ENCODE measurements around the gene PCSK7.
"Not testable (repeated sequence)": the region's sequence is repeated elsewhere in the genome, so short reads cannot be mapped to it uniquely, and the experiment has no call there.

PCSK7 gene

GRCh38 chr11:117231842-117232091 lies at the start of gene PCSK7:
Gene PCSK7 (minus strand): TSS chr11:117232073. CDS start chr11:117229844, 2,229 bp downstream.
- DNase-seq: no peak

GRCh38 chr11:117281159-117281558 lies 49.3 kb upstream of the PCSK7 start:
- no peak for DNase-seq

GRCh38 chr11:117279711-117280376 lies 48.0 kb upstream of the PCSK7 start:
- DNase-seq: no peak

- DNase-seq: no peak
These were observed 46.5 kb upstream of the PCSK7 start for GRCh38 chr11:117278347-117278746.

GRCh38 chr11:117273550-117274289 lies 41.8 kb upstream of the PCSK7 start:
- no peak for DNase-seq

GRCh38 chr11:117272175-117272574 lies 40.3 kb upstream of the PCSK7 start:
- DNase-seq: peak; percentile 43

GRCh38 chr11:117271208-117271607 lies 39.3 kb upstream of the PCSK7 start:
- no peak for DNase-seq

GRCh38 chr11:117269856-117270255 lies 38.0 kb upstream of the PCSK7 start:
- no peak for DNase-seq

GRCh38 chr11:117265745-117266144 lies 33.9 kb upstream of the PCSK7 start:
- no peak for DNase-seq

- DNase-seq: not testable (repeated sequence)
These were observed 32.9 kb upstream of the PCSK7 start for GRCh38 chr11:117264624-117265323.

GRCh38 chr11:117259417-117259816 lies 27.5 kb upstream of the PCSK7 start:
- no peak for DNase-seq

GRCh38 chr11:117258576-117258975 lies 26.7 kb upstream of the PCSK7 start:
- no peak for DNase-seq

GRCh38 chr11:117256573-117256972 lies 24.7 kb upstream of the PCSK7 start:
- DNase-seq: no peak

GRCh38 chr11:117255966-117256365 lies 24.1 kb upstream of the PCSK7 start:
- no peak for DNase-seq

- no peak for DNase-seq
These were observed 19.6 kb upstream of the PCSK7 start for GRCh38 chr11:117251506-117251905.

- DNase-seq: no peak
These were observed 17.7 kb upstream of the PCSK7 start for GRCh38 chr11:117249571-117249970.

GRCh38 chr11:117248341-117248740 lies 16.5 kb upstream of the PCSK7 start:
- DNase-seq: no peak

- no peak for DNase-seq
These were observed 7.4 kb upstream of the PCSK7 start for GRCh38 chr11:117239295-117239694.

GRCh38 chr11:117238221-117238620 lies 6.3 kb upstream of the PCSK7 start:
- no peak for DNase-seq

GRCh38 chr11:117232911-117233409 lies 1.1 kb upstream of the PCSK7 start:
- peak; percentile 38 for DNase-seq

GRCh38 chr11:117232092-117232878 lies 412 bp upstream of the PCSK7 start, which contains the start of gene RNF214:
Gene RNF214 (plus strand): TSS chr11:117232671. CDS start chr11:117234273, 1,602 bp downstream.
- peak; percentile 89 for DNase-seq

GRCh38 chr11:117230999-117231841 lies 653 bp downstream of the PCSK7 start:
- no peak for DNase-seq
